ENCODE data around the gene PUM1. TPM values are rescaled to one million over a fixed set of nuclear protein-coding genes. Genes with fewer than 3 reads are reported as not detected.

PUM1 gene
- total and polyA plus RNA-seq, 2 of the 4 experiments (the other 2 are of a cell fraction) = 75.4 to 137 TPM

DNA sequence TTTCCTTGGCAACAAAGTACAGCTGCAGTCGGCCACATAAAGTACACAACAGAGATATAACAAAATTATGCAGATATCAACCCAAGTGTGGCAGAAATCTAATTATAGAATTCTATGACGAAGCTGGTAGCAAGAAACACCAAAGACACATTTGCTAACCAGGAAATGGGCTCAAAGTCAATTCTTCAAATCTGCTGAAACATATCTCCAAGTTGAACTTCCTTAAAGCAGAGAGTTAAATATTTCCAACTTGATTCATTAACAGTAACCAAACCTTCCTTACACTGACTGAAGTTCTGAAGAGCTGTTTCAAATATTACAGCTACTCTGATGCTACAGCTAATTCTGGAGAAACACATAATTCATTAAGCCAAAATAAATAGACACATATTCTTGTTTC, 89.4 kb downstream of the PUM1 start:
- peaks cover 8% of the 10 kb centered on the region; the same call in 1 of the 2 replicates for H3K4me1 ChIP-seq (ENCODE audit: control insufficient read depth, insufficient read depth, low read length)
- no peaks in the 10 kb centered on the region for H3K9me3 ChIP-seq (ENCODE audit: control insufficient read depth, insufficient read depth, low read length)
- BruUV-seq (replicated peaks) = no TSS peak
- H3K4me2 ChIP-seq (ENCODE audit: low read depth, low read length) = no peak overlapping the region
- H3K14ac ChIP-seq (replicated peaks; ENCODE audit: low read depth, low read length) = no peak overlapping the region
- intact Hi-C loops (cut with micrococcal nuclease) = no loop called here
- no peaks in the 10 kb centered on the region for H3K27me3 ChIP-seq (ENCODE audit: control insufficient read depth, insufficient read depth, low read length)
- H3K4me3 ChIP-seq (ENCODE audit: insufficient read depth, low read depth, low read length) = no peak overlapping the region
- H2AK5ac ChIP-seq (ENCODE audit: low read depth, low read length) = no peak overlapping the region
- H2BK120ac ChIP-seq (ENCODE audit: low read depth, low read length) = no peak overlapping the region
- H3K9me1 ChIP-seq (ENCODE audit: insufficient read depth, low read length) = peaks cover under 1% of the 10 kb centered on the region
- H2BK20ac ChIP-seq (ENCODE audit: low read depth, low read length) = no peak overlapping the region
- no peak overlapping the region for H2BK15ac ChIP-seq (ENCODE audit: low read depth, low read length)
- H4K8ac ChIP-seq (ENCODE audit: low read depth in 2 of 2, low read length in 2 of 2) = no peak overlapping the region
- H2BK5ac ChIP-seq (ENCODE audit: low read depth, low read length, poor library complexity, severe bottlenecking) = no peak overlapping the region
- CTCF ChIA-PET = interaction anchor here (0.6 kb wide), 2 partner anchors 50 to 184 kb away, joined by 4 to 5 read pairs; no protein-coding TSS in a partner anchor
- no peak overlapping the region for H3K9ac ChIP-seq (ENCODE audit: low read depth, low read length)
- no peak overlapping the region for H3K23ac ChIP-seq (ENCODE audit: low read depth, low read length)
- dilution Hi-C loops (cut with HindIII; ENCODE audit: low sequenced_read_pairs, unreplicated experiment) = no loop called here
- no peak overlapping the region for H2AK9ac ChIP-seq (replicated peaks; ENCODE audit: low read depth, low read length, poor library complexity)
- H3K4ac ChIP-seq (ENCODE audit: low read depth, low read length) = no peak overlapping the region
- TF ChIP-seq RCOR1 (IDR thresholded peaks at IDR 0.05; ENCODE audit: insufficient replicate concordance, low read length) = no peak
- no peak for TF ChIP-seq CHD1 (IDR thresholded peaks at IDR 0.05; ENCODE audit: low read depth, low read length)
- no peak for TF ChIP-seq ELK1 (IDR thresholded peaks at IDR 0.05; ENCODE audit: borderline replicate concordance, low read depth, low read length)
- TF ChIP-seq BHLHE40 (IDR thresholded peaks at IDR 0.05; ENCODE audit: low read depth, low read length) = no peak
- no peak for TF ChIP-seq MAFK (IDR thresholded peaks at IDR 0.05; ENCODE audit: low read depth, low read length)
- TF ChIP-seq MXI1 (IDR thresholded peaks at IDR 0.05; ENCODE audit: borderline replicate concordance, low read depth, low read length) = no peak
- no peak for TF ChIP-seq POLR2A (IDR thresholded peaks at IDR 0.05; ENCODE audit: low read depth, low read length)
- TF ChIP-seq SMC3 (IDR thresholded peaks at IDR 0.05; ENCODE audit: low read depth, low read length) = no peak
- no peak for TF ChIP-seq RAD21 (IDR thresholded peaks at IDR 0.05; ENCODE audit: low read length)
- TF ChIP-seq CEBPB (IDR thresholded peaks at IDR 0.05; ENCODE audit: low read depth, low read length) = no peak
- TF ChIP-seq, protein P1, sequence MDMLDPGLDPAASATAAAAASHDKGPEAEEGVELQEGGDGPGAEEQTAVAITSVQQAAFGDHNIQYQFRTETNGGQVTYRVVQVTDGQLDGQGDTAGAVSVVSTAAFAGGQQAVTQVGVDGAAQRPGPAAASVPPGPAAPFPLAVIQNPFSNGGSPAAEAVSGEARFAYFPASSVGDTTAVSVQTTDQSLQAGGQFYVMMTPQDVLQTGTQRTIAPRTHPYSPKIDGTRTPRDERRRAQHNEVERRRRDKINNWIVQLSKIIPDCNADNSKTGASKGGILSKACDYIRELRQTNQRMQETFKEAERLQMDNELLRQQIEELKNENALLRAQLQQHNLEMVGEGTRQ (IDR thresholded peaks at IDR 0.05; ENCODE audit: low read depth, low read length) = no peak
- no peak for TF ChIP-seq RFX5 (IDR thresholded peaks at IDR 0.05; ENCODE audit: low read depth, low read length)
- no peak for TF ChIP-seq MAZ (IDR thresholded peaks at IDR 0.05; ENCODE audit: borderline replicate concordance, low read depth, low read length)
- no peak for TF ChIP-seq NFE2L2 (IDR thresholded peaks at IDR 0.05; ENCODE audit: low read depth, low read length)
- no peak for TF ChIP-seq FOS (IDR thresholded peaks at IDR 0.05; ENCODE audit: low read depth, low read length)
- TF ChIP-seq CTCF (conservative IDR thresholded peaks at IDR 0.05; ENCODE audit: low read depth, low read length) = no peak
- in situ Hi-C loops (cut with MboI; ENCODE audit: low sequenced_read_pairs) = no loop called here
- H3K18ac ChIP-seq (ENCODE audit: low read depth, low read length) = no peak overlapping the region
- peaks cover 33% of the 10 kb centered on the region for H4K20me1 ChIP-seq (ENCODE audit: insufficient read depth, low read length)
- ATAC-seq (ENCODE audit: low read depth) = peak; percentile 33; the same call in 1 of the 2 replicates
- H4K5ac ChIP-seq (ENCODE audit: low read depth, low read length) = no peak overlapping the region
- H3K36me3 ChIP-seq (ENCODE audit: control insufficient read depth, insufficient read depth, low read length) = peaks cover 33% of the 10 kb centered on the region
- no peak overlapping the region for H3K27ac ChIP-seq (ENCODE audit: insufficient read depth, low read length)
- no CpG with 5 or more reads among the region's 2 CpGs for WGBS, 2 experiments (ENCODE audit: extremely low coverage in 2 of 2, insufficient read length in 1 of 2)
- peaks cover 32 to 60% of the 10 kb centered on the region in 2 experiments; a peak in 3 of 4 replicates for H3K79me1 ChIP-seq (ENCODE audit: low read depth in 1 of 2, low read length in 2 of 2)
- no peak overlapping the region for H3K56ac ChIP-seq (ENCODE audit: extremely low read depth, insufficient read depth, low read length)
- no peak overlapping the region for H2AFZ ChIP-seq (replicated peaks; ENCODE audit: low read length, poor library complexity)
- peak; percentile 31 for DNase-seq
- POLR2A ChIA-PET (ENCODE audit: unreplicated experiment) = no interaction called here
- H4K91ac ChIP-seq (ENCODE audit: insufficient read depth, low read depth, low read length) = no peak overlapping the region

Measured in IMR-90 (cell line).